H1 (cell line): ENCODE results near the gene PRKACA. TPM values are rescaled to one million over a fixed set of nuclear protein-coding genes. Genes with fewer than 3 reads are reported as not detected.

Experiments used
- CTCF ChIA-PET: fragments of 300-600 bp; sonication (Branson Sonifier 250); formaldehyde crosslinking; loops from one replicate; lab custom pipeline; 2021; ENCODE audit not compliant: partially characterized antibody; lab: Charles Lee
- POLR2A ChIA-PET: fragments of 300-600 bp; sonication (Branson Sonifier 250); formaldehyde crosslinking; loops from one replicate; lab custom pipeline; 2021; ENCODE audit warnings: inconsistent platforms; ENCODE audit not compliant: partially characterized antibody; lab: Charles Lee
- DNase-seq, 2 experiments: peaks; one replicate each; pipeline versions ENCODE4 v3.0.0 to v3.0.0-alpha.2; 2010 to 2022; ENCODE audit warnings: low spot score in 2 of 2, low read depth in 1 of 2, mixed read lengths in 1 of 2
- FAIRE-seq: peaks from 2 replicates; lab custom pipeline; 2011; peaks lifted over from hg19 to GRCh38; lab: Jason Lieb, UNC
- H2AFZ ChIP-seq: 2 replicates; pipeline ENCODE4 v1.8.1; 2012; ENCODE audit warnings: low read length, inconsistent platforms
- H2AK5ac ChIP-seq: 2 replicates; pipeline ENCODE4 v1.6.1; 2013; ENCODE audit warnings: low read depth, low read length
- H2BK120ac ChIP-seq: replicated peaks from 2 replicates; pipeline ENCODE3; 2013; ENCODE audit warnings: low read depth, low read length, inconsistent platforms
- H2BK12ac ChIP-seq: 2 replicates; pipeline ENCODE4 v1.6.1; 2013; ENCODE audit warnings: low read depth, low read length
- H2BK15ac ChIP-seq: 2 replicates; pipeline ENCODE4 v1.6.1; 2013; ENCODE audit warnings: low read length
- H2BK20ac ChIP-seq: 2 replicates; pipeline ENCODE4 v1.6.1; 2013; ENCODE audit warnings: low read length
- H2BK5ac ChIP-seq: 2 replicates; pipeline ENCODE4 v1.6.1; 2013; ENCODE audit warnings: low read depth, low read length
- H3K14ac ChIP-seq: 2 replicates; pipeline ENCODE4 v1.6.1; 2013; ENCODE audit warnings: inconsistent platforms; ENCODE audit not compliant: insufficient read length
- H3K18ac ChIP-seq: 2 replicates; pipeline ENCODE4 v1.6.1; 2013; ENCODE audit warnings: low read length; ENCODE audit errors: extremely low read depth
- H3K23ac ChIP-seq: 2 replicates; pipeline ENCODE4 v1.6.1; 2013; ENCODE audit warnings: inconsistent platforms; ENCODE audit not compliant: insufficient read length
- H3K23me2 ChIP-seq: 2 replicates; pipeline ENCODE4 v1.6.1; 2013; ENCODE audit warnings: low read depth, low read length
- H3K27ac ChIP-seq: 2 replicates; pipeline ENCODE4 v1.6.1; 2011; ENCODE audit warnings: low read depth, low read length, inconsistent platforms
- H3K27me3 ChIP-seq, 4 experiments: replicated peaks in 1 of 4; 1 replicate in 1 of 4; 2 replicates in 3 of 4; pipeline versions ENCODE4 v1.6.1 to v1.8.1; 2011 to 2013; ENCODE audit warnings: low read length in 3 of 4, mild to moderate bottlenecking in 3 of 4, inconsistent platforms in 2 of 4, mixed read lengths in 2 of 4, moderate library complexity in 1 of 4; ENCODE audit not compliant: control insufficient read depth in 3 of 4, insufficient read depth in 3 of 4; ENCODE audit errors: extremely low read depth in 1 of 4
- H3K36me3 ChIP-seq, 4 experiments: 2 replicates each; pipeline versions ENCODE4 v1.6.1 to v1.8.1; 2011 to 2013; ENCODE audit warnings: mild to moderate bottlenecking in 4 of 4, low read length in 3 of 4, moderate library complexity in 2 of 4, control low read depth in 1 of 4, inconsistent platforms in 1 of 4; ENCODE audit not compliant: insufficient read depth in 4 of 4, control insufficient read depth in 2 of 4
- H3K4ac ChIP-seq: replicated peaks from 2 replicates; pipeline ENCODE3; 2013; ENCODE audit warnings: low read length, low read depth, mixed read lengths, inconsistent platforms; ENCODE audit not compliant: insufficient read length
- H3K4me1 ChIP-seq, 4 experiments: replicated peaks in 1 of 4; 1 replicate in 1 of 4; 2 replicates in 3 of 4; pipeline versions ENCODE4 v1.6.1 to v1.8.1; 2011 to 2013; ENCODE audit warnings: low read length in 3 of 4, inconsistent platforms in 2 of 4, mixed read lengths in 1 of 4; ENCODE audit not compliant: insufficient read depth in 4 of 4, control insufficient read depth in 3 of 4
- H3K4me2 ChIP-seq, 2 experiments: 2 replicates each; pipeline versions ENCODE4 v1.6.1 to v1.8.1; 2011 to 2013; ENCODE audit warnings: low read depth in 2 of 2, low read length in 2 of 2, control low read depth in 1 of 2, inconsistent platforms in 1 of 2, mild to moderate bottlenecking in 1 of 2; ENCODE audit not compliant: insufficient read depth in 1 of 2
- H3K4me3 ChIP-seq, 4 experiments: fragments of 200-600, 300-600 bp in 1 of 4; sonication (generic), shearing (Covaris generic), sonication (Bioruptor Twin) in 1 of 4; 2 replicates each; pipeline versions ENCODE4 v1.5.1 to v1.8.1; 2011 to 2016; ENCODE audit warnings: low read length in 4 of 4, low read depth in 3 of 4, control low read depth in 2 of 4, inconsistent platforms in 2 of 4, mild to moderate bottlenecking in 2 of 4, mixed read lengths in 1 of 4, moderate library complexity in 1 of 4; ENCODE audit not compliant: insufficient read depth in 2 of 4; ENCODE audit errors: extremely low read depth in 1 of 4
- H3K56ac ChIP-seq: replicated peaks from 2 replicates; pipeline ENCODE3; 2013; ENCODE audit warnings: low read depth, mild to moderate bottlenecking, mixed read lengths, low read length, inconsistent platforms; ENCODE audit not compliant: insufficient read length
- H3K79me1 ChIP-seq: 2 replicates; pipeline ENCODE4 v1.6.1; 2013; ENCODE audit warnings: low read depth, low read length, control low read depth
- H3K79me2 ChIP-seq, 2 experiments: 2 replicates each; pipeline versions ENCODE4 v1.6.1 to v1.8.1; 2012 to 2013; ENCODE audit warnings: low read length in 2 of 2, mild to moderate bottlenecking in 2 of 2, inconsistent platforms in 1 of 2; ENCODE audit not compliant: insufficient read depth in 2 of 2, control insufficient read depth in 1 of 2
- H3K9ac ChIP-seq, 4 experiments: replicated peaks in 1 of 4; 1 replicate in 1 of 4; 2 replicates in 3 of 4; pipeline versions ENCODE4 v1.6.1 to v1.8.1; 2011 to 2013; ENCODE audit warnings: low read depth in 3 of 4, low read length in 3 of 4, control low read depth in 2 of 4, mild to moderate bottlenecking in 2 of 4, moderate library complexity in 2 of 4, inconsistent platforms in 1 of 4; ENCODE audit errors: extremely low read depth in 1 of 4
- H3K9me3 ChIP-seq, 2 experiments: 2 replicates each; pipeline versions ENCODE4 v1.6.1 to v1.8.1; 2012 to 2013; ENCODE audit warnings: mild to moderate bottlenecking in 2 of 2, moderate library complexity in 2 of 2, control low read depth in 1 of 2, inconsistent platforms in 1 of 2, low read depth in 1 of 2, low read length in 1 of 2, mixed read lengths in 1 of 2; ENCODE audit not compliant: insufficient read depth in 2 of 2
- H4K20me1 ChIP-seq, 2 experiments: replicated peaks in 1 of 2; 2 replicates each; pipeline versions ENCODE3 to v1.8.1; 2011 to 2013; ENCODE audit warnings: inconsistent platforms in 2 of 2, low read length in 2 of 2, mild to moderate bottlenecking in 1 of 2; ENCODE audit not compliant: insufficient read depth in 2 of 2, control insufficient read depth in 1 of 2
- H4K5ac ChIP-seq: 2 replicates; pipeline ENCODE4 v1.6.1; 2013; ENCODE audit warnings: low read length, low read depth, mixed read lengths, inconsistent platforms; ENCODE audit not compliant: insufficient read length
- H4K8ac ChIP-seq: 2 replicates; pipeline ENCODE4 v1.8.0; 2013; ENCODE audit warnings: mild to moderate bottlenecking, moderate library complexity, low read length, inconsistent platforms; ENCODE audit not compliant: insufficient read depth; ENCODE audit errors: extremely low read depth
- H4K91ac ChIP-seq: replicated peaks from 2 replicates; pipeline ENCODE3; 2013; ENCODE audit warnings: low read length, mixed read lengths, inconsistent platforms; ENCODE audit not compliant: insufficient read length
- CTBP2 ChIP-seq: IDR thresholded peaks from 2 replicates; pipeline ENCODE4 v1.7.0; 2011; ENCODE audit warnings: borderline replicate concordance, mild to moderate bottlenecking, moderate library complexity, mixed read lengths, low read length; ENCODE audit not compliant: insufficient read depth, insufficient read length
- CTCF ChIP-seq, 3 experiments: IDR thresholded peaks; 1 replicate in 2 of 3; 2 replicates in 1 of 3; pipeline versions ENCODE4 v1.5.1 to v1.6.1; 2011; ENCODE audit warnings: low read length in 3 of 3, mild to moderate bottlenecking in 3 of 3, inconsistent platforms in 2 of 3, low read depth in 1 of 3, moderate library complexity in 1 of 3; ENCODE audit not compliant: insufficient read depth in 1 of 3; ENCODE audit errors: control extremely low read depth in 1 of 3
- E2F6 ChIP-seq: IDR thresholded peaks from 2 replicates; pipeline ENCODE4 v1.6.1; 2012; ENCODE audit warnings: inconsistent platforms
- EP300 ChIP-seq, 2 experiments: IDR thresholded peaks; 1 replicate in 1 of 2; 2 replicates in 1 of 2; pipeline ENCODE4 v1.6.1; 2011 to 2012; ENCODE audit warnings: low read depth in 2 of 2, low read length in 2 of 2, mild to moderate bottlenecking in 2 of 2, borderline replicate concordance in 1 of 2, inconsistent platforms in 1 of 2, moderate library complexity in 1 of 2
- KDM4A ChIP-seq: IDR thresholded peaks from one replicate; pipeline ENCODE4 v1.7.1; 2012; ENCODE audit warnings: low read depth, mild to moderate bottlenecking, moderate library complexity, low read length, inconsistent platforms; ENCODE audit not compliant: severe bottlenecking
- RXRA ChIP-seq: IDR thresholded peaks from 2 replicates; pipeline ENCODE4 v1.6.1; 2011; ENCODE audit warnings: low read depth, mild to moderate bottlenecking, low read length, moderate library complexity; ENCODE audit not compliant: insufficient read depth
- SRF ChIP-seq: IDR thresholded peaks from 2 replicates; pipeline ENCODE4 v1.6.1; 2011; ENCODE audit warnings: mild to moderate bottlenecking, low read depth, low read length, moderate library complexity
- YY1 ChIP-seq: IDR thresholded peaks from 2 replicates; pipeline ENCODE4 v1.6.1; 2011; ENCODE audit warnings: low read depth, mild to moderate bottlenecking, low read length
- WGBS, 2 experiments: shearing (Covaris generic) in 1 of 2; methylation state at CpG; one replicate each; pipeline versions ENCODE4 v1.1.6 to v1.1.7; 2013 to 2015; ENCODE audit warnings: low lambda C conversion rate in 2 of 2, mixed read lengths in 2 of 2, inconsistent platforms in 1 of 2, low coverage in 1 of 2, missing lambda C conversion rate in 1 of 2; ENCODE audit not compliant: insufficient replicate concordance in 2 of 2, insufficient coverage in 1 of 2, insufficient read length in 1 of 2; ENCODE audit errors: extremely low coverage in 1 of 2, missing lambda C conversion rate in 1 of 2; 5-methylcytosine and 5-hydroxymethylcytosine counted together
- polyA plus RNA-seq, 7 experiments: library from polyadenylated mRNA; depleted of rRNA in 3 of 7; stranded (reverse) in 5 of 7; unstranded in 2 of 7; fragments of >200 nt in 5 of 7; fragments of 200-250 nt in 2 of 7; gene quantifications; 1 replicate in 5 of 7; 2 replicates in 1 of 7; 4 replicates in 1 of 7; pipeline versions ENCODE4 v1.2.1 to v1.2.3, GENCODE V29; 2011 to 2013; ENCODE audit warnings: missing spikeins in 2 of 7, mixed read lengths in 2 of 7
- total RNA-seq: library from RNA; stranded (reverse); fragmentation: NEBNext Ultra II Directional; extraction: Animal tissue kit (Norgen Biotek cat#: 25700); gene quantifications from 2 replicates; pipeline ENCODE4 v1.2.1, GENCODE V29; 2021

The PRKACA gene
- total and polyA plus RNA-seq, 2 of the 8 experiments (the other 6 are each of a cell fraction or from before 2014, with no cell fraction given) = 14.2 to 48.2 TPM

- 0 out of 7 replicates have a peak, but pooled peaks cover 0 to 2% (median 0%) of the 10 kb centered on the region in 4 experiments for H3K4me1 ChIP-seq
- ChIA-PET CTCF (interaction anchor here (0.6 to 2.2 kb wide), 7 partner anchors 10 to 1052 kb away, joined by 3 to 5 read pairs (median 3); no protein-coding TSS in a partner anchor), POLR2A (interaction anchor here (1.2 to 1.4 kb wide), 2 partner anchors 12 kb away, joined by 3 to 4 read pairs; no protein-coding TSS in a partner anchor)
- no peak overlapping the region for H2BK12ac ChIP-seq
- no peak overlapping the region for H4K5ac ChIP-seq
- no peak overlapping the region for H3K4me3 ChIP-seq
- H2BK120ac ChIP-seq = no peak overlapping the region
- no peak overlapping the region for H3K4ac ChIP-seq
- no peak overlapping the region for H3K9ac ChIP-seq
- no peak overlapping the region for H3K18ac ChIP-seq
- no peak overlapping the region for H2BK15ac ChIP-seq
- H3K36me3 ChIP-seq = no peaks in the 10 kb centered on the region
- no peaks in the 10 kb centered on the region for H3K79me2 ChIP-seq
- no peak overlapping the region for H3K27ac ChIP-seq
- DNase-seq (no peak), FAIRE-seq (no peak)
- H3K56ac ChIP-seq = no peak overlapping the region
- H4K20me1 ChIP-seq = peaks cover 0 to 5% of the 10 kb centered on the region in 2 experiments
- H2AFZ ChIP-seq = no peak overlapping the region
- no peak overlapping the region for H3K23ac ChIP-seq
- no peak overlapping the region for H2BK5ac ChIP-seq
- WGBS, 2 experiments = 94% methylated on average over 8 of the region's 8 CpGs; no CpG with 5 or more reads in 1 of the 2 experiments
- H3K27me3 ChIP-seq = no peaks in the 10 kb centered on the region; a peak in 1 of 7 replicates
- no peak overlapping the region for H4K8ac ChIP-seq
- no peaks in the 10 kb centered on the region for H3K9me3 ChIP-seq
- H3K23me2 ChIP-seq = peaks cover 2% of the 10 kb centered on the region; the same call in 1 of the 2 replicates
- no peaks in the 10 kb centered on the region; the same call in 1 of the 2 replicates for H3K79me1 ChIP-seq
- H3K14ac ChIP-seq = no peak overlapping the region
- H2BK20ac ChIP-seq = no peak overlapping the region
- H4K91ac ChIP-seq = no peak overlapping the region
- H3K4me2 ChIP-seq = no peak overlapping the region
- H2AK5ac ChIP-seq = no peak overlapping the region
- TF ChIP-seq RXRA (no peak), SRF (no peak), YY1 (no peak), CTCF (IDR thresholded peaks at IDR 0.05; ENCODE audit: control extremely low read depth in 1 of 3, insufficient read depth in 1 of 3, low read depth in 1 of 3, low read length in 3 of 3) (no peak), CTBP2 (no peak), E2F6 (no peak), EP300 (IDR thresholded peaks at IDR 0.05; ENCODE audit: borderline replicate concordance in 1 of 2, low read depth in 2 of 2, low read length in 2 of 2) (no peak), KDM4A (no peak)
Measured at GRCh38 chr19:14141041-14141440, 23.5 kb upstream of the PRKACA start.
